HFFc6 (cell line): ENCODE results near the gene MVB12B. TPM values are rescaled to one million over a fixed set of nuclear protein-coding genes. Genes with fewer than 3 reads are reported as not detected.
A peak's percentile ranks its signal among the peaks of the same experiment; 100 is the strongest.

Experiments
- DNase-seq: peaks from one replicate; pipeline ENCODE4 v3.0.0-alpha.2; 2018
- H3K27ac Mint-ChIP-seq: 2 replicates; pipeline ENCODE4 v1.8.0; 2020; ENCODE audit warnings: mild to moderate bottlenecking, mixed read lengths
- H3K27me3 Mint-ChIP-seq: 2 replicates; pipeline ENCODE4 v1.8.0; 2021; ENCODE audit warnings: mild to moderate bottlenecking, moderate library complexity, mixed read lengths; ENCODE audit not compliant: insufficient read depth
- H3K36me3 Mint-ChIP-seq: 2 replicates; pipeline ENCODE4 v1.8.0; 2021; ENCODE audit warnings: low read depth, mixed read lengths
- H3K4me1 Mint-ChIP-seq: 2 replicates; pipeline ENCODE4 v1.8.0; 2020; ENCODE audit warnings: low read depth, mixed read lengths
- H3K4me3 Mint-ChIP-seq: 2 replicates; pipeline ENCODE4 v1.8.0; 2020; ENCODE audit warnings: mild to moderate bottlenecking, moderate library complexity, mixed read lengths
- H3K9me3 Mint-ChIP-seq: 2 replicates; pipeline ENCODE4 v1.8.0; 2020; ENCODE audit warnings: mild to moderate bottlenecking, mixed read lengths
- CTCF ChIP-seq: fragments of 200-600 bp; sonication (generic); IDR thresholded peaks from 2 replicates; pipeline ENCODE4 v1.5.0; 2021; ENCODE audit warnings: antibody characterized with exemption, mild to moderate bottlenecking
- total RNA-seq, 6 experiments: library from RNA; stranded (reverse); fragmentation: NEBNext Ultra II Directional; extraction: Animal tissue kit (Norgen Biotek cat#: 25700); gene quantifications; 2 replicates in 1 of 6; 3 replicates in 5 of 6; pipeline ENCODE4 v1.2.3, GENCODE V29; 2021

Gene MVB12B
- total RNA-seq, 6 experiments from 2014 or later, result 4.4 to 8.3 (median 6.7) TPM

GRCh38 chr9:126398403-126399058 lies 71.9 kb downstream of the MVB12B start:
- peaks cover 14% of the 10 kb centered on the region for H3K4me1 Mint-ChIP-seq
- peaks cover 1% of the 10 kb centered on the region for H3K27me3 Mint-ChIP-seq
- no peaks in the 10 kb centered on the region; the same call in 1 of the 2 replicates for H3K36me3 Mint-ChIP-seq
- TF ChIP-seq CTCF, result peak; percentile 98
- no peak overlapping the region for H3K27ac Mint-ChIP-seq
- H3K9me3 Mint-ChIP-seq, result no peaks in the 10 kb centered on the region
- peak; percentile 35 for DNase-seq
- no peak overlapping the region for H3K4me3 Mint-ChIP-seq

GRCh38 chr9:126399251-126399650 lies 72.6 kb downstream of the MVB12B start:
- Mint-ChIP-seq H3K4me1 (peaks cover 14% of the 10 kb centered on the region), H3K27me3 (peaks cover 1% of the 10 kb centered on the region), H3K36me3 (no peaks in the 10 kb centered on the region; the same call in 1 of the 2 replicates), H3K9me3 (no peaks in the 10 kb centered on the region), H3K4me3 (no peak overlapping the region), H3K27ac (no peak overlapping the region)
- no peak for DNase-seq
- TF ChIP-seq CTCF, result no peak

GRCh38 chr9:126399789-126400188 lies 73.2 kb downstream of the MVB12B start:
- Mint-ChIP-seq H3K4me1 (peaks cover 9% of the 10 kb centered on the region), H3K4me3 (no peak overlapping the region), H3K9me3 (no peaks in the 10 kb centered on the region), H3K27me3 (peaks cover 1% of the 10 kb centered on the region), H3K27ac (no peak overlapping the region), H3K36me3 (no peaks in the 10 kb centered on the region; the same call in 1 of the 2 replicates)
- DNase-seq, result no peak
- no peak for TF ChIP-seq CTCF

GRCh38 chr9:126400571-126400970 lies 73.9 kb downstream of the MVB12B start:
- H3K9me3 Mint-ChIP-seq, result no peaks in the 10 kb centered on the region
- peaks cover under 1% of the 10 kb centered on the region for H3K4me1 Mint-ChIP-seq
- no peak overlapping the region for H3K4me3 Mint-ChIP-seq
- no peaks in the 10 kb centered on the region for H3K36me3 Mint-ChIP-seq
- TF ChIP-seq CTCF, result no peak
- no peak for DNase-seq
- peaks cover 1% of the 10 kb centered on the region for H3K27me3 Mint-ChIP-seq
- H3K27ac Mint-ChIP-seq, result no peak overlapping the region

- no peak overlapping the region for H3K4me3 Mint-ChIP-seq
Observed at GRCh38 chr9:126401107-126401506, 74.5 kb downstream of the MVB12B start.

More at GRCh38 chr9:126401107-126401506, 74.5 kb downstream of the MVB12B start:
- Mint-ChIP-seq H3K27ac (no peak overlapping the region), H3K4me1 (peaks cover 5% of the 10 kb centered on the region), H3K9me3 (no peaks in the 10 kb centered on the region), H3K36me3 (no peaks in the 10 kb centered on the region), H3K27me3 (peaks cover 1% of the 10 kb centered on the region)
- TF ChIP-seq CTCF, result no peak
- no peak for DNase-seq
